ENCODE results near the gene CYP2D6. TPM values are rescaled to one million over a fixed set of nuclear protein-coding genes. Genes with fewer than 3 reads are reported as not detected.

CYP2D6 gene
- total RNA-seq, 1 experiment from 2014 or later: 2.7 TPM

DNA sequence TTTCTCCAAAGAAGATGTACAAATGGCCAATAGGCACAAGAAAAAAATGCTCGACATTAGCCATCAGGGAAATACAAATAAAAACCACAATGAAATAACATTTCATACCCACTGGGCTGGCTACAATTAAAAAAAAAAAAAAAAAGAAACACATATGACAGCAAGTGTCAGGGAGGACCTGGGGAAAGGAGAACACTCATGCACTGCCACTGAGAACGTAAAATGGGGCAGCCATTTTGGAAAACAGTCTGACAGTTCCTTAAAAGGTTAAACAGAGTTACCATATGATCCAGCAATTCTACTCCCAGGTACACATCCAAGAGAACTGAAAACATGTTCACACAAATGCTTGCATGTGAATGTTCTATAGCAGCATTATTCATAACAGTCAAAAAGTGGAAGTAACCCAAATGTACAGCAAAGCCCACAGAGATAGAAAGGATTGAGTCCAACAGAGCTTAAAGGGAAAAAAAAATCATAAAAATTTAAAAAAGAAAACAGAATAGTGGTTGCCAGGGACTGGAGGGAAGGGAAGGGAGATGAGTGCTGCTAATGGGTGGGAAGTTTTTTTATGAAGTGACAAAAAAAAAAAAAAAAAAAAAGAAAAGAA, 48.4 kb upstream of the CYP2D6 start:
- Histone ChIP-seq H3K4me3 (ENCODE audit: low read depth in 2 of 2, low read length in 2 of 2) (no peak overlapping the region), H3K27me3 (ENCODE audit: control insufficient read depth, insufficient read depth, low read length) (no peaks in the 10 kb centered on the region), H3K36me3 (ENCODE audit: control insufficient read depth, insufficient read depth, low read length) (no peaks in the 10 kb centered on the region; the same call in 1 of the 2 replicates), H3K9me3 (ENCODE audit: control insufficient read depth, insufficient read depth, low read depth, low read length) (no peaks in the 10 kb centered on the region), H3K4me1 (ENCODE audit: control insufficient read depth, insufficient read depth, low read length) (no peaks in the 10 kb centered on the region), H3K27ac (ENCODE audit: low read length) (no peak overlapping the region)
- CTCF ChIA-PET: no interaction called here
- TF ChIP-seq SIN3A (IDR thresholded peaks at IDR 0.05; ENCODE audit: borderline replicate concordance, insufficient read depth, low read depth, low read length) (no peak), CTCF (IDR thresholded peaks at IDR 0.05) (no peak), POLR2AphosphoS5 (IDR thresholded peaks at IDR 0.05; ENCODE audit: low read depth, low read length) (no peak), TCF7L2 (IDR thresholded peaks at IDR 0.05; ENCODE audit: low read depth, low read length) (no peak)
- TF ChIP-seq, protein P1, sequence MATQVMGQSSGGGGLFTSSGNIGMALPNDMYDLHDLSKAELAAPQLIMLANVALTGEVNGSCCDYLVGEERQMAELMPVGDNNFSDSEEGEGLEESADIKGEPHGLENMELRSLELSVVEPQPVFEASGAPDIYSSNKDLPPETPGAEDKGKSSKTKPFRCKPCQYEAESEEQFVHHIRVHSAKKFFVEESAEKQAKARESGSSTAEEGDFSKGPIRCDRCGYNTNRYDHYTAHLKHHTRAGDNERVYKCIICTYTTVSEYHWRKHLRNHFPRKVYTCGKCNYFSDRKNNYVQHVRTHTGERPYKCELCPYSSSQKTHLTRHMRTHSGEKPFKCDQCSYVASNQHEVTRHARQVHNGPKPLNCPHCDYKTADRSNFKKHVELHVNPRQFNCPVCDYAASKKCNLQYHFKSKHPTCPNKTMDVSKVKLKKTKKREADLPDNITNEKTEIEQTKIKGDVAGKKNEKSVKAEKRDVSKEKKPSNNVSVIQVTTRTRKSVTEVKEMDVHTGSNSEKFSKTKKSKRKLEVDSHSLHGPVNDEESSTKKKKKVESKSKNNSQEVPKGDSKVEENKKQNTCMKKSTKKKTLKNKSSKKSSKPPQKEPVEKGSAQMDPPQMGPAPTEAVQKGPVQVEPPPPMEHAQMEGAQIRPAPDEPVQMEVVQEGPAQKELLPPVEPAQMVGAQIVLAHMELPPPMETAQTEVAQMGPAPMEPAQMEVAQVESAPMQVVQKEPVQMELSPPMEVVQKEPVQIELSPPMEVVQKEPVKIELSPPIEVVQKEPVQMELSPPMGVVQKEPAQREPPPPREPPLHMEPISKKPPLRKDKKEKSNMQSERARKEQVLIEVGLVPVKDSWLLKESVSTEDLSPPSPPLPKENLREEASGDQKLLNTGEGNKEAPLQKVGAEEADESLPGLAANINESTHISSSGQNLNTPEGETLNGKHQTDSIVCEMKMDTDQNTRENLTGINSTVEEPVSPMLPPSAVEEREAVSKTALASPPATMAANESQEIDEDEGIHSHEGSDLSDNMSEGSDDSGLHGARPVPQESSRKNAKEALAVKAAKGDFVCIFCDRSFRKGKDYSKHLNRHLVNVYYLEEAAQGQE (IDR thresholded peaks at IDR 0.05; ENCODE audit: insufficient read depth in 1 of 2, low read depth in 2 of 2, low read length in 1 of 2): no peak
- no peak for DNase-seq (ENCODE audit: low read depth, low spot score)
- intact Hi-C loops (cut with micrococcal nuclease; ENCODE audit: unreplicated experiment): loop anchor here (10.0 kb wide), 1 partner anchor 86 kb away; no protein-coding TSS in a partner anchor
- in situ Hi-C loops (cut with HindIII; ENCODE audit: low pct_unique_long_range_greater_than_20kb, low sequenced_read_pairs): no loop called here
- no peak for ATAC-seq
- POLR2A ChIA-PET: no interaction called here
- BruUV-seq (replicated peaks): no TSS peak

GRCh38 chr22:42177891-42178336, 47.3 kb upstream of the CYP2D6 start:
- intact Hi-C loops (cut with micrococcal nuclease; ENCODE audit: unreplicated experiment): loop anchor here (10.0 kb wide), 1 partner anchor 87 kb away; no protein-coding TSS in a partner anchor
- no peak for DNase-seq (ENCODE audit: low read depth, low spot score)

More at GRCh38 chr22:42177891-42178336, 47.3 kb upstream of the CYP2D6 start:
- no TSS peak for BruUV-seq (replicated peaks)
- ChIA-PET POLR2A (interaction anchor here (0.7 kb wide), 1 partner anchor 30 kb away, joined by 10 read pairs; no protein-coding TSS in a partner anchor), CTCF (no interaction called here)
- H3K36me3 ChIP-seq (ENCODE audit: control insufficient read depth, insufficient read depth, low read length): no peaks in the 10 kb centered on the region; the same call in 1 of the 2 replicates
- ATAC-seq: no peak
- no peak for TF ChIP-seq POLR2AphosphoS5 (IDR thresholded peaks at IDR 0.05; ENCODE audit: low read depth, low read length)
- TF ChIP-seq CTCF (IDR thresholded peaks at IDR 0.05): no peak
- TF ChIP-seq SIN3A (IDR thresholded peaks at IDR 0.05; ENCODE audit: borderline replicate concordance, insufficient read depth, low read depth, low read length): no peak
- no peak for TF ChIP-seq TCF7L2 (IDR thresholded peaks at IDR 0.05; ENCODE audit: low read depth, low read length)
- TF ChIP-seq, protein P1 (IDR thresholded peaks at IDR 0.05; ENCODE audit: insufficient read depth in 1 of 2, low read depth in 2 of 2, low read length in 1 of 2): no peak
- no peaks in the 10 kb centered on the region for H3K27me3 ChIP-seq (ENCODE audit: control insufficient read depth, insufficient read depth, low read length)
- no peak overlapping the region for H3K4me3 ChIP-seq (ENCODE audit: low read depth in 2 of 2, low read length in 2 of 2)
- no peak overlapping the region for H3K27ac ChIP-seq (ENCODE audit: low read length)
- in situ Hi-C loops (cut with HindIII; ENCODE audit: low pct_unique_long_range_greater_than_20kb, low sequenced_read_pairs): no loop called here
- H3K4me1 ChIP-seq (ENCODE audit: control insufficient read depth, insufficient read depth, low read length): no peaks in the 10 kb centered on the region; the same call in 1 of the 2 replicates
- H3K9me3 ChIP-seq (ENCODE audit: control insufficient read depth, insufficient read depth, low read depth, low read length): no peaks in the 10 kb centered on the region
